ENCODE data around the gene RIPK3.
"Not testable (repeated sequence)": the region's sequence is repeated elsewhere in the genome, so short reads cannot be mapped to it uniquely, and the experiment has no call there.

Gene RIPK3

DNA sequence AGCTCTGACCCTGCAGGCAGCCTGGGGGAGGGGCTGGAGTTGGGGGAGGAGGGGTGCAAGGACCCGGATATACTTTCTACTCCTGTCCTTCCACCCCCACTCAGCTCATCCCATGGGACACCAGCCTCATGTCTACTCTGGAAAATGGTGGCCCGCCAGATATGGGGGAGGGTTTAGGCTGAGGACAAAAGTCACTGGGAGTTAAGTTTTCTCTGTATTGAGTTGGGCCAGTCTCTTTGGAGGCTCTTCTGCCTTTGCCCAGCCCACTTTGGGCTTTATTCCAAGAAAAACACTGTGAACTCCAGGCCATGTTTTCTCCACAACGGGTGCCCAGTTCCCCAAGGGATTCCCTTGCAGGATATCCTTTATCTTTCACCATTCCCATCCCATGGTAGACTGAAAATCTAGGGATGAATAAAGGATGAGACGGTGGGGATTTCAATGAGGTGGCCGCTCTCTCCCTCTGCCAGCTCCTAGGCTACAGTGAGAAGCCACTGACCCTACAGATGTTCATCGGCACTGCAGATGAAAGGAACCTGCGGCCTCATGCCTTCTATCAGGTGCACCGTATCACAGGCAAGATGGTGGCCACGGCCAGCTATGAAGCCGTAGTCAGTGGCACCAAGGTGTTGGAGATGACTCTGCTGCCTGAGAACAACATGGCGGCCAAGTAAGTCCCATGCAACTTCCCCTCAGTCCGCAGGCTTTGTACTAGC lies 33.1 kb upstream of the RIPK3 start:
- H3K4me2 ChIP-seq (ENCODE audit: low read depth, low read length), result no peak overlapping the region
- no peak for DNase-seq
- H2AFZ ChIP-seq (ENCODE audit: low read length), result no peak overlapping the region

DNA sequence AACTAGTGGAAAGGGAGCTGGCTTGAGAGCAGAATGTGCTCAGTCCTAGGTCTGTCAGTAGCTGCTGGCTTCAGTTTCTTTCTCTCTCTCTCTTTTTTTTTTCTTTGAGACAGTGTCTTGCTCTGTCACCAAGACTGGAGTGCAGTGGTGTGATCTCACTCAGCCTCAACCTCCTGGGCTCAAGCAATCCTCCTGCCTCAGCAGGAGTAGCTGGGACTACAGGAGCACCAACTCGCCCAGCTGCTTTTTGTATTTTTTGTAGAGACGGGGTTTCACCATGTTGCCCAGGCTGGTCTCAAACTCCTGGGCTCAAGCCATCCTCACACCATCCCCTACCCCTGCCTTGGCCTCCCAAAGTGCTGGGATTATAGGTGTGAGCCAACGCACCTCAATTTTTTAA lies 31.8 kb upstream of the RIPK3 start:
- not testable (repeated sequence) for H3K4me2 ChIP-seq (ENCODE audit: low read depth, low read length); H3K4me1 ChIP-seq (ENCODE audit: low read length); H4K20me1 ChIP-seq (ENCODE audit: insufficient read depth, low read length); H3K9ac ChIP-seq (ENCODE audit: low read length); H3K27ac ChIP-seq (ENCODE audit: low read length); H3K4me3 ChIP-seq (ENCODE audit: low read length); H3K9me2 ChIP-seq (replicated peaks; ENCODE audit: insufficient read depth, low read length); H2AFZ ChIP-seq (ENCODE audit: low read length); H3F3A ChIP-seq (ENCODE audit: insufficient read depth, low read length); H3K9me3 ChIP-seq (replicated peaks; ENCODE audit: insufficient read depth, low read length); H3K79me2 ChIP-seq (ENCODE audit: low read length); DNase-seq; H3K27me3 ChIP-seq (replicated peaks; ENCODE audit: insufficient read depth, low read length); H3K36me3 ChIP-seq (replicated peaks; ENCODE audit: insufficient read depth, low read length)

More for the DNA sequence above, 33.1 kb upstream of the RIPK3 start:
- H3K4me1 ChIP-seq (ENCODE audit: low read length), result no peaks in the 10 kb centered on the region
- no peaks in the 10 kb centered on the region for H3F3A ChIP-seq (ENCODE audit: insufficient read depth, low read length)
- TF ChIP-seq EZH2phosphoT487 (IDR thresholded peaks at IDR 0.05; ENCODE audit: low read length) (no peak), EZH2 (optimal IDR thresholded peaks at IDR 0.05; ENCODE audit: low read depth, low read length) (no peak)
- no peak overlapping the region for H3K4me3 ChIP-seq (ENCODE audit: low read length)
- H3K9me2 ChIP-seq (replicated peaks; ENCODE audit: insufficient read depth, low read length), result no peaks in the 10 kb centered on the region
- H3K79me2 ChIP-seq (ENCODE audit: low read length), result no peaks in the 10 kb centered on the region
- no peak overlapping the region for H3K9ac ChIP-seq (ENCODE audit: low read length)
- no peak overlapping the region for H3K27ac ChIP-seq (ENCODE audit: low read length)
- H3K9me3 ChIP-seq (replicated peaks; ENCODE audit: insufficient read depth, low read length), result no peaks in the 10 kb centered on the region
- H3K27me3 ChIP-seq (replicated peaks; ENCODE audit: insufficient read depth, low read length), result no peaks in the 10 kb centered on the region
- no peaks in the 10 kb centered on the region for H4K20me1 ChIP-seq (ENCODE audit: insufficient read depth, low read length)
- H3K36me3 ChIP-seq (replicated peaks; ENCODE audit: insufficient read depth, low read length), result no peaks in the 10 kb centered on the region

DNA sequence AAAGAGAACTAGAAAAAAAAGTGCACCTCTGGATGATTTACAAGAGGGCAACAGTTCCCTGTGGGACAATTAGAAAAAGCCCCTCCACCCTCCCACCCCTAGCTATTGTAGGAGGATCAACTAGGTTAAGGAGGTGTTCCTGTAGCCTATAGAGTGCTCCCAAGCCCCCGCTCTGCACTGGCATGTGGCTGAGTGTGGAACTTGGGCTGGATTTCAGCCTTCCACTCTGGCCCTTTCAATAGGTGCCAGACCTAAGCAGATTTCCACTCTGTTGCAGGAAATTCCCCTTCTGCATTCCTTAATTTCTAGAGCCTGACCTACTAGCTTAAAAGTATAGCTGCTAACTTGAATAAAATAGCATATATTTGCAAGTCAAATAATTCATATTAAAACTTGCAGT lies 31.0 kb upstream of the RIPK3 start:
- H3K9me3 ChIP-seq (replicated peaks; ENCODE audit: insufficient read depth, low read length), result no peaks in the 10 kb centered on the region
- H4K20me1 ChIP-seq (ENCODE audit: insufficient read depth, low read length), result no peaks in the 10 kb centered on the region
- H3K9ac ChIP-seq (ENCODE audit: low read length), result no peak overlapping the region
- H3K9me2 ChIP-seq (replicated peaks; ENCODE audit: insufficient read depth, low read length), result no peaks in the 10 kb centered on the region
- H3F3A ChIP-seq (ENCODE audit: insufficient read depth, low read length), result 0 out of 2 replicates have a peak, but pooled peaks cover 3% of the 10 kb centered on the region
- DNase-seq, result no peak
- H3K27me3 ChIP-seq (replicated peaks; ENCODE audit: insufficient read depth, low read length), result no peaks in the 10 kb centered on the region
- H3K4me2 ChIP-seq (ENCODE audit: low read depth, low read length), result no peak overlapping the region
- no peaks in the 10 kb centered on the region for H3K4me1 ChIP-seq (ENCODE audit: low read length)
- H3K36me3 ChIP-seq (replicated peaks; ENCODE audit: insufficient read depth, low read length), result no peaks in the 10 kb centered on the region
- H3K79me2 ChIP-seq (ENCODE audit: low read length), result no peaks in the 10 kb centered on the region
- no peak overlapping the region for H2AFZ ChIP-seq (ENCODE audit: low read length)
- H3K27ac ChIP-seq (ENCODE audit: low read length), result no peak overlapping the region
- no peak overlapping the region for H3K4me3 ChIP-seq (ENCODE audit: low read length)
- TF ChIP-seq EZH2phosphoT487 (IDR thresholded peaks at IDR 0.05; ENCODE audit: low read length), result no peak
- TF ChIP-seq EZH2 (optimal IDR thresholded peaks at IDR 0.05; ENCODE audit: low read depth, low read length), result no peak
- TF ChIP-seq, protein P1, sequence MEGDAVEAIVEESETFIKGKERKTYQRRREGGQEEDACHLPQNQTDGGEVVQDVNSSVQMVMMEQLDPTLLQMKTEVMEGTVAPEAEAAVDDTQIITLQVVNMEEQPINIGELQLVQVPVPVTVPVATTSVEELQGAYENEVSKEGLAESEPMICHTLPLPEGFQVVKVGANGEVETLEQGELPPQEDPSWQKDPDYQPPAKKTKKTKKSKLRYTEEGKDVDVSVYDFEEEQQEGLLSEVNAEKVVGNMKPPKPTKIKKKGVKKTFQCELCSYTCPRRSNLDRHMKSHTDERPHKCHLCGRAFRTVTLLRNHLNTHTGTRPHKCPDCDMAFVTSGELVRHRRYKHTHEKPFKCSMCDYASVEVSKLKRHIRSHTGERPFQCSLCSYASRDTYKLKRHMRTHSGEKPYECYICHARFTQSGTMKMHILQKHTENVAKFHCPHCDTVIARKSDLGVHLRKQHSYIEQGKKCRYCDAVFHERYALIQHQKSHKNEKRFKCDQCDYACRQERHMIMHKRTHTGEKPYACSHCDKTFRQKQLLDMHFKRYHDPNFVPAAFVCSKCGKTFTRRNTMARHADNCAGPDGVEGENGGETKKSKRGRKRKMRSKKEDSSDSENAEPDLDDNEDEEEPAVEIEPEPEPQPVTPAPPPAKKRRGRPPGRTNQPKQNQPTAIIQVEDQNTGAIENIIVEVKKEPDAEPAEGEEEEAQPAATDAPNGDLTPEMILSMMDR (IDR thresholded peaks at IDR 0.05; ENCODE audit: low read length), result no peak

DNA sequence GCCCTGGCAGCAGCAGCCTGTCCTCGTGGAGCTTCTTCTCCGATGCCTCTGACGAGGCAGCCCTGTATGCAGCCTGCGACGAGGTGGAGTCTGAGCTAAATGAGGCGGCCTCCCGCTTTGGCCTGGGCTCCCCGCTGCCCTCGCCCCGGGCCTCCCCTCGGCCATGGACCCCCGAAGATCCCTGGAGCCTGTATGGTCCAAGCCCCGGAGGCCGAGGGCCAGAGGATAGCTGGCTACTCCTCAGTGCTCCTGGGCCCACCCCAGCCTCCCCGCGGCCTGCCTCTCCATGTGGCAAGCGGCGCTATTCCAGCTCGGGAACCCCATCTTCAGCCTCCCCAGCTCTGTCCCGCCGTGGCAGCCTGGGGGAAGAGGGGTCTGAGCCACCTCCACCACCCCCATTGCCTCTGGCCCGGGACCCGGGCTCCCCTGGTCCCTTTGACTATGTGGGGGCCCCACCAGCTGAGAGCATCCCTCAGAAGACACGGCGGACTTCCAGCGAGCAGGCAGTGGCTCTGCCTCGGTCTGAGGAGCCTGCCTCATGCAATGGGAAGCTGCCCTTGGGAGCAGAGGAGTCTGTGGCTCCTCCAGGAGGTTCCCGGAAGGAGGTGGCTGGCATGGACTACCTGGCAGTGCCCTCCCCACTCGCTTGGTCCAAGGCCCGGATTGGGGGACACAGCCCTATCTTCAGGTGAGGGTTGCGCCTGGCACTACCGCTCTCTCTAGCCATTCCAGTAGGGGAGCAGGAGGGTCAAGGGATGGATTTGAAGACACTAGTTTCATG lies 30.3 kb upstream of the RIPK3 start:
- no peak overlapping the region for H2AFZ ChIP-seq (ENCODE audit: low read length)
- no peak overlapping the region for H3K9ac ChIP-seq (ENCODE audit: low read length)
- H3K9me2 ChIP-seq (replicated peaks; ENCODE audit: insufficient read depth, low read length), result no peaks in the 10 kb centered on the region
- no peaks in the 10 kb centered on the region for H3K4me1 ChIP-seq (ENCODE audit: low read length)
- no peaks in the 10 kb centered on the region for H3K9me3 ChIP-seq (replicated peaks; ENCODE audit: insufficient read depth, low read length)
- H3K4me3 ChIP-seq (ENCODE audit: low read length), result no peak overlapping the region
- H3K36me3 ChIP-seq (replicated peaks; ENCODE audit: insufficient read depth, low read length), result no peaks in the 10 kb centered on the region
- TF ChIP-seq, protein P1 (IDR thresholded peaks at IDR 0.05; ENCODE audit: low read length), result no peak
- TF ChIP-seq EZH2 (optimal IDR thresholded peaks at IDR 0.05; ENCODE audit: low read depth, low read length) (no peak), EZH2phosphoT487 (IDR thresholded peaks at IDR 0.05; ENCODE audit: low read length) (no peak)
- 0 out of 2 replicates have a peak, but pooled peaks cover 3% of the 10 kb centered on the region for H3F3A ChIP-seq (ENCODE audit: insufficient read depth, low read length)
- H3K4me2 ChIP-seq (ENCODE audit: low read depth, low read length), result no peak overlapping the region
- DNase-seq, result no peak
- no peaks in the 10 kb centered on the region for H3K79me2 ChIP-seq (ENCODE audit: low read length)
- H3K27ac ChIP-seq (ENCODE audit: low read length), result no peak overlapping the region
- no peaks in the 10 kb centered on the region for H4K20me1 ChIP-seq (ENCODE audit: insufficient read depth, low read length)
- H3K27me3 ChIP-seq (replicated peaks; ENCODE audit: insufficient read depth, low read length), result no peaks in the 10 kb centered on the region
